ENCODE data around the gene DEXI.

The DEXI gene

DNA sequence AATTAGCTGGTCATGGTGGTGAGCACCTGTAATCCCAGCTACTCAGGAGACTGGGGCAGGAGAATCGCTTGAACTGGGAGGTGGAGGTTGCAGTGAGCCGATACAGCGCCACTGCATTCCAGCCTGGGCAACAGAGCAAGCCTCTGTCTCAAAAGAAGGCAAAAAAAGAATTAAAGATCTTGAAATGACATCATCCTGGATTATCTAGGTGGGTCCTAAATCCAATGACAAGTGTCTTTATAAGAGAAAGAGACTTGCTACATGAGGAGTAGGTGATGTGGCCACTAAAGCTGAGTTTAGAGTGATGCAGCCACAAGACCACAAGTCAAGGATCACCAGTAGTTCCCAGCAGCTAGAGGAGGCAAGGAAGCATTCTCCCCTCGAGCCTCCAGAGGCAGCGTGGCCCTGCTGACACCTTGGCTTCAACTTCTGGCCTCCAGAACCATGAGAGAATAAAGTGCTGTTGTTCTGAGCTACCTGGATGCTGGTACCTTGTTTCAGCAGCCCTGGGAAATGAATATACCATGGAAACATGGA lies 49.4 kb downstream of the DEXI start:
- no peak for DNase-seq (ENCODE audit: low spot score)

DNA sequence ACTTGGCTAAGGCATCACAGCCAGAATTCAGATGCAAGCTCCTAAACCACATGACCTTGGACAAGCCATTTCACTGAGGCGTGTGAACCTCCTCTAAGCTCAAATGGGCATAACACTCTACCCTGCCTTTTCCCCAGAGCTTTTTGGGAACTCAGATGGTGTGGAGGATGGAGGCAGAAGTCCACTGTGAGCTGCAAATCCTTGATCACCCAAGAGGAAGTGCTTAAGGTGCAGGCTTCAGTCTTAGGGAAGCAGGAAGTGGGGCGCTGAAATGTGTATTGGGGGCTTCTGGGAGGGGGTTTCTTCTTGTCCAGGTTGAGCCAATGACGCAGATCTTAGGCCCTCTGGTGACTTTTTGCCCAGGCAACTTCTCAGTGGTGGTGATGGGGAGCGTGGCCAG lies 52.4 kb downstream of the DEXI start:
- no peak for DNase-seq (ENCODE audit: low spot score)

DNA sequence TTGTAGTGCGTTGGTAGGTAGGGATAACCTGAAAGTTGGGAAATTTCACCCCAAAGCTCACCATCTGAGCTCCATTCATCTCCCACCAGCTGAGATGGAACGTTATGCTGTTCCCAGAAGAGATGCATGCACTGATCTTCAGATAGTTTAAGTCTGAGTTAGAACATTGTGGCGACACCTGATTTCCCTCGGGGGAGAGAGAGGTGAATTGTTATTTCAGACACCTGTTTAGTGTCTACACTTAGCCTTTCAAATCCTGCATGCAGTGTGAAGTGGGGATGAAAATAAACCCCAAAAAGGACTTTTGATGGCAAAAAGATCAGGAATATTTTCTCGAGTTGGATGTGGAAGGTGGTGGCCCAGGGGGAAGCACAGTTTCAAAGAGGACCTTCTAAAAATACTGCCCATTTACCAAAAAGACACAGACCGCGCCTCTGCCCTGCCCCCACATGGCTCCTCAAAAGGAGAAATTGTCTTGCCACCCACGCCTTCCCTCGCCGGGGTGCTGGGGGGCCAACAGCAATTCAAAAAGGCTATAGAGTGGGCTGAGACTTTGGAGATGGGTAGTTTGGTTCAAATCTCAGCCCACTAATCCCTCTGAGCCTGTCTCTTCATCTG lies 53.8 kb downstream of the DEXI start:
- DNase-seq (ENCODE audit: low spot score): no peak

DNA sequence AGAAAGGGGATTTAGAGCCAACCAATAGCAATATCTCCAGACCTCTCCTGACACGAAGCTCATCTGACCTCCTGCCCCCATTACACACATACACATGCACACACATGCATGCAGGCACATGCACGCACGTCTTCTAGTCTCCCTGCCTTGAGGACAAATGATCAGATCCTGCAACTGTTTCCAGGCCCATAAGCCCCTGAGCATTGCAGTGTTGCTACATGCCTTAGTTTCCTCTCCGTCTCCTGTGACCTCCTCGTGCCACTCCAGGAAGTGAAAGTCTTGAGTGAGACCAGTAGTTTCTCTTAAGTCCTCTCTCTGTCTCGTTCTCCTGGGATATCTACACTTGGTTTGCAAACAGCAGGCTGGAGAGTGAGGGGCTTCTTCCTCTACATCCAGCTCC lies 57.0 kb downstream of the DEXI start:
- DNase-seq (ENCODE audit: low spot score): no peak

DNA sequence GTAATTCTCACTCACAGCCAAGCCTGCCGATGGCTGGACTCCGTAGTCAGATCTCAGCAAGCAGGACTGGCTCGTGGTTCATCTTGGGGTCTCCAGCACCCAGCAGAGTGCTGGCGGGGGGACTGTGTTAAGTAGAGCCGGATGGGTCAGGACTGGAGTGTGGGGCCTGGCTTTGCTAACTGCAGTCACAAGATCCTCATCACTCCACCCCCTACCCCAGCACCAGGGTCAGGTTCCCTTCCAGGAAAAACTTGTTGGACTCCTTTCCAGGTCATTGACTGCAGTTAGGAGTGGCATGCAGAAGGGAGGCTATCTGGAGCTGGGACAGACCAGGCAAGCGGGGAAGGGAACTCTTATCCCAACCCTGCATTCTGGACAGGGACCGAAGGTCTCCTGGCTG lies 59.3 kb downstream of the DEXI start:
- no peak for DNase-seq (ENCODE audit: low spot score)

DNA sequence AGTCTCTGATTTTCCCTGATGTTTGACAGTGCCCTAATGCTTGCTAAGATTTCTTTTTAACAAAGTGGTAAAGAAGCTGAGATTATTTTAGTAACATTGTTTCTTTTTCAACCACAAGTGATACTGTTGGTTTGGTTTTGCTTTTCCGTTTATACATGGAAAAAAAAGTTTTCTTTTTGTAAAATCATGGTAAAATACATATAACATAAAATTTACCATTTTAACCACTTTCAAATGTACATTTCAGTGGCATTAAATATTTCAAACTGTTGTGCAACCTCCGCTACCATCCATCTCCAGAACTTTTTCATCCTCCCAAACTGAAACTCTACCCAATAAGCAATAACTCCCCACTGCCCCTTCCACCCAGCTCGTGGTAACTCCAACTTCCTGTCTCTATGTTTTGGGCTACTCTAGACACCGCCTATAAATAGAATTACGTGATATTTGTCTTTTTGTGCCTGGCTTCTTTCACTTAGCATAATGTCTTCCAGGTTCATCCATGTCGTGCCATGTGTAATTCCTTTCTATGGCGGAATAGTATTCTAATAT lies 60.7 kb downstream of the DEXI start:
- DNase-seq (ENCODE audit: low spot score): no peak

DNA sequence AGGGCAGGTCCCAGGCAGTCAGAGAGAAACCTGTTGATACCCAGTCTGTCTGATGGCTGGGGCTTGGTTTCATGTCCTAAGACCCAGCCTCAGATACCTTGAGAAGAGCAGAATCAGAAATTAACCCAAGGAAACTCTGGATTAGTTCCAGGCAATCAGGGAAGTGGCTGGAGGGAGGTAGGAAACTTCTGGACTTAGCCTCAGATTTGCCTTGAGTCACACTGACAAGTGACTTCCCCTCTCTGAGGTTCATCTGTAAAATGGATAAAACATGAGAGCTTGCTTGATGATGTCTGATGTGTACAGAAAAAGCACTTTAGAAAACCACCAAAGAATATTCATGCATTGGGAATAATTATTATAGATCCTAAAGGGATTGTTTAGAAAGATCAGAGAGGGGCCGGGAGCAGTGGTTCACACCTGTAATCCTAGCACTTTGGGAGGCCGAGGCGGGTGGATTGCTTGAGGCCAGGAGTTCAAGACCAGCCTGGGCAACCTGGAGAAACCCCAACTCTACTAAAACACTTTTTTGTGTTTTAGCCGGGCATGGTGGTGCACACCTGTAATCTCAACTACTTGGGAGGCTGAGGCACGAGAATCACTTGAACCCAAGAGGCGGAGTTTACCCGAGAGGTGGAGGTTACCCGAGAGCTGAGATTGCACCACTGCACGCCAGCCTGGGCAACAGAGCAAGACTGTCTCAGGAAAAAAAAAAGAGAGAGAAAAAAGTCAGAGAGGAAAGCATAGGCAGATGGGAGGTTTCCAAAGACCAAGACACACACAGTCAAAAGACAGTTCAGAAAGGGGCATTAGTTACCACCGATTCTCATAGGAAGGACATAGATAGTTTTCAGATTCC lies 61.4 kb downstream of the DEXI start:
- DNase-seq (ENCODE audit: low spot score): no peak

DNA sequence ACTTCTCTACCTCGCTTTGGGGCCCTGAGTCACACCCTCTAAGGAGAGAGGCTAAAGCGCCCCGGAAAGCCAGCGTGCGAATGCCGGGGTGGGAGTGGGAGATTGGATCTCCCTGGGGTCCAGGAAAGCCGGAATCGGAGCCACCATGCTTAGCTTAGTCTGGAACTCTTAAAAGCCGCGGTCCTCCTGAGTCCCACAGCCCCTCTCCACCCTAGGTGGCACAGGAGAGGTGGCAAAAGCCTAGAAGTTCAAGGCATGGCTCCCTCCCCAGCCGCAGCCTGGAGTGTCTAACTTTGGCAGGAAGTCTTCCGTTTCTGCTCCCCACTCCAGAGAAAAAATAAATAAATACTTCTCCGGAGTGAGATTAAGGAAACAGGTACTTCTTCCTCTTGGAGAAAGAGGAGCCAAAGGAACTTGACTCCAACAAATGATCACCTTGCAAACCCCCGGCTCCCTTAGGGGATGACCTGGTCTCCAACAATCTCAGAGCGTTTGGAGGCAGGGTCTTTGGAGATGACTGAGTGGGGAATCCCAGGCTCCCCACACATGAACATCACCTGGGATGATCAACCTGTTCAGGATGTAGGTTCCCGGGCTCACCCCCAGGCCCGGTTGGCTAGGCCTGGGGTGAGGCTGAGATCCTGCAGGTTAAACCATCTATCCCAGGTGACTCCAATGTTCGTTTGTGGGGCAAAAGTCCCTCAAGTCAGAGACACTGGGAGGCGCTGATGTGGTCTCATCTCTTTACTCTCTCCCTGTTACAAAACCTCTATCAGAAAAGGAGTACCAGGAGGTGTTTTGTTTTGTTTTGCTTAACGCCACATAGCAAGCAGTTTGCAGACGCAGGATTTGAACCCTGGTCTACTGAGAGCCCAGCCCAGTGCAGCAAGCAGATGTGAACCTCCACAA lies 62.3 kb downstream of the DEXI start:
- DNase-seq (ENCODE audit: low spot score): no peak
